OCI-LY1 (cell line): ENCODE results near the gene CD3D.

Source experiments
- H2AFZ ChIP-seq: fragments of 200-600 bp; sonication (generic), shearing (Covaris generic); 2 replicates; pipeline ENCODE4 v1.6.0; 2014; ENCODE audit warnings: antibody characterized with exemption, mild to moderate bottlenecking, low read length
- H3F3A ChIP-seq: fragments of 200-600 bp; sonication (generic), shearing (Covaris generic); 2 replicates; pipeline ENCODE4 v1.6.0; 2014; ENCODE audit warnings: mild to moderate bottlenecking, antibody characterized with exemption, low read length, moderate library complexity; ENCODE audit not compliant: insufficient read depth
- H3K27ac ChIP-seq: fragments of 200-600 bp; sonication (generic); 2 replicates; pipeline ENCODE4 v1.5.1; 2014; ENCODE audit warnings: low read length, mixed run types, mild to moderate bottlenecking, low read depth; ENCODE audit not compliant: poor library complexity, severe bottlenecking
- H3K27me3 ChIP-seq: fragments of 200-600 bp; sonication (generic); 2 replicates; pipeline ENCODE4 v1.6.0; 2014; ENCODE audit warnings: antibody characterized with exemption, mild to moderate bottlenecking, low read length, moderate library complexity; ENCODE audit not compliant: insufficient read depth
- H3K36me3 ChIP-seq: fragments of 200-600 bp; sonication (generic); 2 replicates; pipeline ENCODE4 v1.6.1; 2014; ENCODE audit warnings: mild to moderate bottlenecking, antibody characterized with exemption, low read length, moderate library complexity, mixed read lengths; ENCODE audit not compliant: insufficient read depth
- H3K4me1 ChIP-seq: fragments of 200-600 bp; sonication (generic); 2 replicates; pipeline ENCODE4 v1.5.1; 2014; ENCODE audit warnings: mild to moderate bottlenecking, low read length, moderate library complexity; ENCODE audit not compliant: insufficient read depth, severe bottlenecking
- H3K4me2 ChIP-seq: fragments of 200-600 bp; sonication (generic), shearing (Covaris generic); 2 replicates; pipeline ENCODE4 v1.6.1; 2014; ENCODE audit warnings: low read length
- H3K4me3 ChIP-seq: fragments of 200-600 bp; sonication (generic); 2 replicates; pipeline ENCODE4 v1.5.1; 2014; ENCODE audit warnings: low read length, low read depth, mild to moderate bottlenecking, mixed read lengths; ENCODE audit not compliant: poor library complexity, severe bottlenecking
- H3K79me2 ChIP-seq: fragments of 200-600 bp; shearing (Covaris generic); 2 replicates; pipeline ENCODE4 v1.6.1; 2016; ENCODE audit warnings: mixed run types, low read length, mixed read lengths; ENCODE audit not compliant: insufficient read depth
- H3K9ac ChIP-seq: fragments of 200-600 bp; sonication (generic), shearing (Covaris generic); 2 replicates; pipeline ENCODE4 v1.6.1; 2014; ENCODE audit warnings: mild to moderate bottlenecking, low read length, mixed read lengths
- H3K9me2 ChIP-seq: fragments of 200-600 bp; sonication (generic), shearing (Covaris generic); 2 replicates; pipeline ENCODE4 v1.6.1; 2014; ENCODE audit warnings: low read depth, mild to moderate bottlenecking, low read length, mixed read lengths
- H3K9me3 ChIP-seq: fragments of 200-600 bp; shearing (Covaris generic); 2 replicates; pipeline ENCODE4 v1.6.1; 2014; ENCODE audit warnings: low read length, mixed read lengths
- H4K20me1 ChIP-seq: fragments of 200-600 bp; sonication (generic), shearing (Covaris generic); 2 replicates; pipeline ENCODE4 v1.6.0; 2016; ENCODE audit warnings: mild to moderate bottlenecking, low read length; ENCODE audit not compliant: insufficient read depth
- EZH2 ChIP-seq: fragments of 200-600 bp; sonication (generic), shearing (Covaris generic); IDR thresholded peaks from 2 replicates; pipeline ENCODE4 v1.8.0; 2017; ENCODE audit warnings: borderline replicate concordance, mixed run types, mild to moderate bottlenecking, antibody characterized with exemption, low read length, moderate library complexity, mixed read lengths
- TF ChIP-seq, protein P1 (sequence below): fragments of 200-600 bp; sonication (generic), shearing (Covaris generic); IDR thresholded peaks from 2 replicates; pipeline ENCODE4 v1.5.1; 2017; ENCODE audit warnings: mild to moderate bottlenecking, antibody characterized with exemption, low read length, moderate library complexity, mixed read lengths

CD3D gene

GRCh38 chr11:118328745-118329144 is 13.8 kb downstream of the CD3D start:
- H4K20me1 ChIP-seq: no peaks in the 10 kb centered on the region
- no peaks in the 10 kb centered on the region for H3K9me3 ChIP-seq
- no peak overlapping the region for H3K9ac ChIP-seq
- no peak overlapping the region for H3K27ac ChIP-seq
- no peak overlapping the region for H3K4me3 ChIP-seq
- H3K9me2 ChIP-seq: no peaks in the 10 kb centered on the region
- H3K79me2 ChIP-seq: no peaks in the 10 kb centered on the region
- TF ChIP-seq EZH2: no peak
- TF ChIP-seq, protein P1, sequence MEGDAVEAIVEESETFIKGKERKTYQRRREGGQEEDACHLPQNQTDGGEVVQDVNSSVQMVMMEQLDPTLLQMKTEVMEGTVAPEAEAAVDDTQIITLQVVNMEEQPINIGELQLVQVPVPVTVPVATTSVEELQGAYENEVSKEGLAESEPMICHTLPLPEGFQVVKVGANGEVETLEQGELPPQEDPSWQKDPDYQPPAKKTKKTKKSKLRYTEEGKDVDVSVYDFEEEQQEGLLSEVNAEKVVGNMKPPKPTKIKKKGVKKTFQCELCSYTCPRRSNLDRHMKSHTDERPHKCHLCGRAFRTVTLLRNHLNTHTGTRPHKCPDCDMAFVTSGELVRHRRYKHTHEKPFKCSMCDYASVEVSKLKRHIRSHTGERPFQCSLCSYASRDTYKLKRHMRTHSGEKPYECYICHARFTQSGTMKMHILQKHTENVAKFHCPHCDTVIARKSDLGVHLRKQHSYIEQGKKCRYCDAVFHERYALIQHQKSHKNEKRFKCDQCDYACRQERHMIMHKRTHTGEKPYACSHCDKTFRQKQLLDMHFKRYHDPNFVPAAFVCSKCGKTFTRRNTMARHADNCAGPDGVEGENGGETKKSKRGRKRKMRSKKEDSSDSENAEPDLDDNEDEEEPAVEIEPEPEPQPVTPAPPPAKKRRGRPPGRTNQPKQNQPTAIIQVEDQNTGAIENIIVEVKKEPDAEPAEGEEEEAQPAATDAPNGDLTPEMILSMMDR: no peak
- no peak overlapping the region for H2AFZ ChIP-seq
- no peaks in the 10 kb centered on the region for H3F3A ChIP-seq
- H3K4me1 ChIP-seq: no peaks in the 10 kb centered on the region
- H3K27me3 ChIP-seq: no peaks in the 10 kb centered on the region
- H3K36me3 ChIP-seq: no peaks in the 10 kb centered on the region
- H3K4me2 ChIP-seq: no peak overlapping the region

DNA sequence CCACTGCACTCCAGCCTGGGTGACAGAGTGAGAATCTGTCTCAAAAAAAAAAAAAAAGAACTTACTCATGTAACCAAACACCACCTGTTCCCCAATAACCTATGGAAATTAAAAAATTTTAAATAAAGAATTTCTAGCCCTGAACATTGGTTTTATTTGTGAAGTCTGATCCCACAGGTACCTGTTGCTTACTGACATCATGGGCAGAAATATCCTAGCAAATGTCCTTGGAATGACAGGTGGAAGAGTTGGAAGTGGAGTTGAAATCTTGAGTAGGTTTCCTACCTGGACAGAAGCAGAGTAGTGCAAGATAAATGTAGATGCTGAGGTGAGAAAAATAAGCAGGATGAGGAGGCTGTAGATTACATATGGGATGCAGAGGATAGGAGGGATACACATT is 17.2 kb downstream of the CD3D start:
- Histone ChIP-seq H3K4me2 (no peak overlapping the region), H3K9me2 (no peaks in the 10 kb centered on the region), H3K27ac (no peak overlapping the region), H3K4me3 (no peak overlapping the region), H3K79me2 (no peaks in the 10 kb centered on the region), H3K4me1 (peaks cover 14% of the 10 kb centered on the region), H4K20me1 (no peaks in the 10 kb centered on the region), H3K9me3 (no peaks in the 10 kb centered on the region), H3F3A (no peaks in the 10 kb centered on the region), H3K27me3 (no peaks in the 10 kb centered on the region), H3K9ac (no peak overlapping the region), H3K36me3 (no peaks in the 10 kb centered on the region), H2AFZ (no peak overlapping the region)
- TF ChIP-seq EZH2: no peak
- TF ChIP-seq, protein P1: no peak

GRCh38 chr11:118322721-118323120 is 19.8 kb downstream of the CD3D start:
- no peak overlapping the region for H3K4me2 ChIP-seq
- H3K27ac ChIP-seq: no peak overlapping the region
- H3K4me1 ChIP-seq: peaks cover 34% of the 10 kb centered on the region
- H3K79me2 ChIP-seq: no peaks in the 10 kb centered on the region
- H3K27me3 ChIP-seq: no peaks in the 10 kb centered on the region
- no peak overlapping the region for H2AFZ ChIP-seq
- TF ChIP-seq EZH2: no peak
- TF ChIP-seq, protein P1: no peak
- H3K9me3 ChIP-seq: no peaks in the 10 kb centered on the region
- no peak overlapping the region for H3K4me3 ChIP-seq
- no peaks in the 10 kb centered on the region for H3K36me3 ChIP-seq
- no peaks in the 10 kb centered on the region for H3F3A ChIP-seq
- H3K9me2 ChIP-seq: no peaks in the 10 kb centered on the region
- H3K9ac ChIP-seq: no peak overlapping the region
- H4K20me1 ChIP-seq: no peaks in the 10 kb centered on the region
